ENCODE data around the gene OR2AT4.
"Not testable (repeated sequence)": the region's sequence is repeated elsewhere in the genome, so short reads cannot be mapped to it uniquely, and the experiment has no call there.

OR2AT4 gene

DNA sequence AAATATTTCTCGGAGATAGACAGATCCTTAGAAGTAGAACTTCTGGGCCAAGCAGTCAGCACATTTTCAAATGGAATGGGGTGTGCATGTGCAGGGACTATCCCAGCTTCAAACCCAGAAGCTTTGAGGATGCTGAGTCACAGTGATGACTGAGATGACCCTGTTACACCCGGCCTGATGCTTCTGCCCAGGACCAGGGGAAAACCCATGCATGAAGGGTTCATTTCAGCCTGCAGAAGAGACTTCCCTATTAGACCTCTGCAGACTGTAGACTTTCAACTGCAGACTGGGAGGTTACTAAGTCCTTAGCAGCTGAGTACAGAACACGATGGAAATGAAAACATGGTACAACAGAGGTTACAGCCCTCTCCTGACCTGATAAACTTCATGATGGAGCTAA is 3.6 kb upstream of the OR2AT4 start:
- Histone ChIP-seq H3K27me3 (no peaks in the 10 kb centered on the region), H3K36me3 (no peaks in the 10 kb centered on the region), H3K9me3 (no peaks in the 10 kb centered on the region), H3K4me1 (peaks cover 5% of the 10 kb centered on the region), H3K4me3 (ENCODE audit: low read depth, low read length) (no peak overlapping the region)
- DNase-seq = no peak
- TF ChIP-seq, protein P1, sequence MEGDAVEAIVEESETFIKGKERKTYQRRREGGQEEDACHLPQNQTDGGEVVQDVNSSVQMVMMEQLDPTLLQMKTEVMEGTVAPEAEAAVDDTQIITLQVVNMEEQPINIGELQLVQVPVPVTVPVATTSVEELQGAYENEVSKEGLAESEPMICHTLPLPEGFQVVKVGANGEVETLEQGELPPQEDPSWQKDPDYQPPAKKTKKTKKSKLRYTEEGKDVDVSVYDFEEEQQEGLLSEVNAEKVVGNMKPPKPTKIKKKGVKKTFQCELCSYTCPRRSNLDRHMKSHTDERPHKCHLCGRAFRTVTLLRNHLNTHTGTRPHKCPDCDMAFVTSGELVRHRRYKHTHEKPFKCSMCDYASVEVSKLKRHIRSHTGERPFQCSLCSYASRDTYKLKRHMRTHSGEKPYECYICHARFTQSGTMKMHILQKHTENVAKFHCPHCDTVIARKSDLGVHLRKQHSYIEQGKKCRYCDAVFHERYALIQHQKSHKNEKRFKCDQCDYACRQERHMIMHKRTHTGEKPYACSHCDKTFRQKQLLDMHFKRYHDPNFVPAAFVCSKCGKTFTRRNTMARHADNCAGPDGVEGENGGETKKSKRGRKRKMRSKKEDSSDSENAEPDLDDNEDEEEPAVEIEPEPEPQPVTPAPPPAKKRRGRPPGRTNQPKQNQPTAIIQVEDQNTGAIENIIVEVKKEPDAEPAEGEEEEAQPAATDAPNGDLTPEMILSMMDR (IDR thresholded peaks at IDR 0.05; ENCODE audit: low read depth, low read length) = no peak

- Histone ChIP-seq H3K27me3 (no peaks in the 10 kb centered on the region), H3K9me3 (no peaks in the 10 kb centered on the region), H3K4me3 (ENCODE audit: low read depth, low read length) (no peak overlapping the region), H3K4me1 (peaks cover 5% of the 10 kb centered on the region), H3K36me3 (no peaks in the 10 kb centered on the region)
- TF ChIP-seq, protein P1 (IDR thresholded peaks at IDR 0.05; ENCODE audit: low read depth, low read length) = no peak
- no peak for DNase-seq
These were observed 3.0 kb upstream of the OR2AT4 start for GRCh38 chr11:75099635-75100034.

DNA sequence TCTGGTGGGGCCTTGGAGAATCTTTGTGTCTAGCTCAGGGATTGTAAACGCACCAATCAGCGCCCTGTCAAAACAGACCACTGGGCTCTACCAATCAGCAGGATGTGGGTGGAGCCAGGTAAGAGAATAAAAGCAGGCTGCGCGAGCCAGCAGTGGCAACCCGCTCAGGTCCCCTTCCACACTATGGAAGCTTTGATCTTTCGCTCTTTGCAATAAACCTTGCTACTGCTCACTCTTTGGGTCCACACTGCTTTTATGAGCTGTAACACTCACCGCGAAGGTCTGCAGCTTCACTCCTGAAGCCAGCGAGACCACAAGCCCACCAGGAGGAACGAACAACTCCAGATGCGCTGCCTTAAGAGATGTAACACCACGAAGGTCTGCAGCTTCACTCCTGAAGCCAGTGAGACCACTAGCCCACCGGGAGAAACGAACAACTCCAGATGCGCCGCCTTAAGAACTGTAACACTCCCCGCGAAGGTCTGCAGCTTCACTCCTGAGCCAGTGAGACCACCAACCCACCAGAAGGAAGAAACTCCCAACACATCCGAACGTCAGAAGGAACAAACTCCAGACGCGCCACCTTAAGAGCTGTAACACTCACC is 2.3 kb upstream of the OR2AT4 start:
- not testable (repeated sequence) for H3K4me1 ChIP-seq; H3K36me3 ChIP-seq; DNase-seq; H3K27me3 ChIP-seq; H3K9me3 ChIP-seq; H3K4me3 ChIP-seq (ENCODE audit: low read depth, low read length)

DNA sequence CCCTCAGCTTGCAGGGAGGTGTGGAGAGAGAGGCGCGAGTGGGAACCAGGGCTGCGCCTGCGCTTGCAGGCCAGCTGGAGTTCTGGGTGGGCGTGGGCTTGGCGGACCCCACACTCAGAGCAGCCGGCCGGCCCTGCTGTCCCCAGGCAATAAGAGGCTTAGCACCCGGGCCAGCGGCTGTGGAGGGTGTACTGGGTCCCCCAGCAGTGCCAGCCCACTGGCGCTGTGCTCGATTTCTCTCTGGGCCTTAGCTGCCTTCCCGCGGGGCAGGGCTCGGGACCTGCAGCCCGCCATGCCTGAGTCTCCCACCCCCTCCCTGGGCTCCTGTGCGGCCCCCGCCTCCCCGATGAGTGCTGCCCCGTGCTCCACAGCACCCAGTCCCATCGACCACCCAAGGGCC is 1.5 kb upstream of the OR2AT4 start:
- H3K4me1 ChIP-seq; H3K27me3 ChIP-seq; H3K9me3 ChIP-seq; DNase-seq; H3K4me3 ChIP-seq (ENCODE audit: low read depth, low read length); H3K36me3 ChIP-seq: not testable (repeated sequence)

GRCh38 chr11:75097173-75097557 is 489 bp upstream of the OR2AT4 start:
- Histone ChIP-seq H3K4me3 (ENCODE audit: low read depth, low read length) (no peak overlapping the region), H3K9me3 (no peaks in the 10 kb centered on the region), H3K4me1 (peaks cover 5% of the 10 kb centered on the region), H3K36me3 (no peaks in the 10 kb centered on the region), H3K27me3 (no peaks in the 10 kb centered on the region)
- DNase-seq = no peak
- TF ChIP-seq, protein P1 (IDR thresholded peaks at IDR 0.05; ENCODE audit: low read depth, low read length) = no peak

- H3K4me3 ChIP-seq (ENCODE audit: low read depth, low read length); H3K27me3 ChIP-seq; H3K9me3 ChIP-seq; DNase-seq; H3K4me1 ChIP-seq; H3K36me3 ChIP-seq: not testable (repeated sequence)
These were observed 2.3 kb downstream of the OR2AT4 start for GRCh38 chr11:75094382-75094781.

- no peak for DNase-seq
- Histone ChIP-seq H3K27me3 (no peaks in the 10 kb centered on the region), H3K4me3 (ENCODE audit: low read depth, low read length) (no peak overlapping the region), H3K36me3 (no peaks in the 10 kb centered on the region), H3K9me3 (no peaks in the 10 kb centered on the region; the same call in 1 of the 2 replicates), H3K4me1 (no peaks in the 10 kb centered on the region; the same call in 1 of the 2 replicates)
- TF ChIP-seq, protein P1 (IDR thresholded peaks at IDR 0.05; ENCODE audit: low read depth, low read length) = no peak
These were observed 6.0 kb downstream of the OR2AT4 start for GRCh38 chr11:75090671-75091177.
